Lower leg skin (tissue), 4 donors: ENCODE results near the gene HOXC9. TPM values are rescaled to one million over a fixed set of nuclear protein-coding genes. Genes with fewer than 3 reads are reported as not detected.
A peak's percentile ranks its signal among the peaks of the same experiment; 100 is the strongest.

Source experiments
- DNase-seq, 2 donors: peaks; one replicate each; pipeline ENCODE4 v3.0.0-alpha.2; 2019; ENCODE audit warnings: low spot score in 2 of 2
- H3K4me3 ChIP-seq: fragments of 200-600 bp; sonication (generic); 2 replicates; pipeline ENCODE4 v1.5.1; 2017; ENCODE audit warnings: mild to moderate bottlenecking, low read depth; ENCODE audit not compliant: poor library complexity, severe bottlenecking
- CTCF ChIP-seq, 3 donors: fragments of 450-650 bp; IDR thresholded peaks; one replicate each; pipeline ENCODE4 v1.5.1; 2016; ENCODE audit warnings: antibody characterized with exemption in 3 of 3, mild to moderate bottlenecking in 3 of 3, moderate library complexity in 2 of 3
- POLR2A ChIP-seq, 2 donors: fragments of 450-650 bp; IDR thresholded peaks; one replicate each; pipeline ENCODE4 v1.6.1; 2016 to 2017; ENCODE audit warnings: antibody characterized with exemption in 2 of 2, mild to moderate bottlenecking in 1 of 2, moderate library complexity in 1 of 2
- WGBS, 2 donors: methylation state at CpG; one replicate each; pipeline ENCODE4 v1.1.5; 2018; 5-methylcytosine and 5-hydroxymethylcytosine counted together
- intact Hi-C: fragments of 100-400 bp; cut with DNase I; formaldehyde crosslinking; loops from one replicate; pipeline ENCODE4 v1.15.0; 2023; ENCODE audit warnings: low total_unique reads
- total RNA-seq, 4 donors: library from RNA; depleted of rRNA; stranded (reverse); fragments of >200 nt; gene quantifications; one replicate each; pipeline ENCODE4 v1.1.0, GENCODE V29; 2016

HOXC9 gene
- total RNA-seq, 4 donors from 2014 or later, result 9.6 to 16.8 (median 11.7) TPM

- TF ChIP-seq POLR2A (IDR thresholded peaks at IDR 0.05) (no peak), CTCF (IDR thresholded peaks at IDR 0.05) (no peak)
- 46 to 54% methylated on average over 6 of the region's 6 CpGs for WGBS, 2 donors
- peak in 1 of 2 donors; percentile 72 for DNase-seq
- H3K4me3 ChIP-seq, result no peak overlapping the region
- intact Hi-C loops, result loop anchor here (10.0 kb wide), 1 partner anchor 82 kb away; no protein-coding TSS in a partner anchor
Observed at GRCh38 chr12:54042970-54043853, 43.3 kb downstream of the HOXC9 start.

- peak in 1 of 2 donors; percentile 32 for DNase-seq
- TF ChIP-seq CTCF (IDR thresholded peaks at IDR 0.05), result no peak
- no peak for TF ChIP-seq POLR2A (IDR thresholded peaks at IDR 0.05)
- intact Hi-C loops, result loop anchor here (10.0 kb wide), 1 partner anchor 80 kb away; no protein-coding TSS in a partner anchor
- no peak overlapping the region for H3K4me3 ChIP-seq
- 73 to 76% methylated on average over 5 of the region's 5 CpGs for whole genome bisulfite sequencing, 2 donors
Observed at GRCh38 chr12:54044425-54045103, 44.6 kb downstream of the HOXC9 start.

- H3K4me3 ChIP-seq, result no peak overlapping the region
- no peak for DNase-seq
- TF ChIP-seq POLR2A (IDR thresholded peaks at IDR 0.05) (no peak), CTCF (IDR thresholded peaks at IDR 0.05) (no peak)
- intact Hi-C loops, result loop anchor here (10.0 kb wide), 1 partner anchor 79 kb away; no protein-coding TSS in a partner anchor
Observed at GRCh38 chr12:54045401-54045800, 45.4 kb downstream of the HOXC9 start.

GRCh38 chr12:54045868-54046521 lies 46.0 kb downstream of the HOXC9 start:
- no peak for TF ChIP-seq CTCF (IDR thresholded peaks at IDR 0.05)
- TF ChIP-seq POLR2A (IDR thresholded peaks at IDR 0.05), result no peak
- intact Hi-C loops, result loop anchor here (10.0 kb wide), 1 partner anchor 79 kb away; no protein-coding TSS in a partner anchor
- DNase-seq, result peak in 1 of 2 donors; percentile 69
- 64 to 75% methylated on average over 16 of the region's 16 CpGs for WGBS, 2 donors
- no peak overlapping the region for H3K4me3 ChIP-seq

GRCh38 chr12:54046809-54047159 lies 46.8 kb downstream of the HOXC9 start:
- DNase-seq, result no peak

More at GRCh38 chr12:54046809-54047159, 46.8 kb downstream of the HOXC9 start:
- WGBS, 2 donors, result 83 to 88% methylated on average over 14 to 26 of the region's 27 CpGs
- no peak for TF ChIP-seq POLR2A (IDR thresholded peaks at IDR 0.05)
- no peak for TF ChIP-seq CTCF (IDR thresholded peaks at IDR 0.05)
- no peak overlapping the region for H3K4me3 ChIP-seq
- intact Hi-C loops, result loop anchor here (10.0 kb wide), 1 partner anchor 78 kb away; no protein-coding TSS in a partner anchor
